Left ventricle myocardium inferior (tissue), 1 donor: ENCODE measurements around the gene SLC35B2. TPM values are rescaled to one million over a fixed set of nuclear protein-coding genes. Genes with fewer than 3 reads are reported as not detected.

Source experiments
- DNase-seq: peaks from one replicate; pipeline ENCODE4 v3.0.0-alpha.2; 2020
- H3K27ac ChIP-seq: fragments of 200-600 bp; replicated peaks from 2 replicates; pipeline ENCODE4 v1.8.0; 2021
- H3K27me3 ChIP-seq: fragments of 200-600 bp; 2 replicates; pipeline ENCODE4 v1.8.0; 2021; ENCODE audit warnings: low read depth
- H3K36me3 ChIP-seq: fragments of 200-600 bp; 2 replicates; pipeline ENCODE4 v1.8.0; 2021
- H3K4me1 ChIP-seq: fragments of 200-600 bp; 2 replicates; pipeline ENCODE4 v1.8.0; 2021
- H3K4me3 ChIP-seq: fragments of 200-600 bp; 2 replicates; pipeline ENCODE4 v1.8.0; 2021; ENCODE audit warnings: mild to moderate bottlenecking, moderate library complexity
- H3K9me3 ChIP-seq: fragments of 200-600 bp; replicated peaks from 2 replicates; pipeline ENCODE4 v1.8.0; 2021
- CTCF ChIP-seq: fragments of 200-600 bp; IDR thresholded peaks from 2 replicates; pipeline ENCODE4 v1.8.0; 2021; ENCODE audit warnings: antibody characterized with exemption, mild to moderate bottlenecking, borderline replicate concordance
- intact Hi-C: fragments of 100-400 bp; cut with micrococcal nuclease; formaldehyde crosslinking; loops from one replicate; pipeline ENCODE4 v1.11.0; 2022
- total RNA-seq: library from RNA; stranded (reverse); fragmentation: NEBNext Ultra II Directional; extraction: Animal tissue kit (Norgen Biotek cat#: 25700); gene quantifications from one replicate; pipeline ENCODE4 v1.2.1, GENCODE V29; 2021
- donor health status: DM: no; HTN: yes; CAD: no; lungs with severe emphysema.

The SLC35B2 gene
- total RNA-seq, 1 donor from 2014 or later = 20.2 TPM

- H3K4me1 ChIP-seq = peaks cover 17% of the 10 kb centered on the region
- intact Hi-C loops = no loop called here
- no peaks in the 10 kb centered on the region for H3K9me3 ChIP-seq
- H3K27ac ChIP-seq = no peak overlapping the region
- no peak for TF ChIP-seq CTCF
- no peak for DNase-seq
- H3K27me3 ChIP-seq = peaks cover 100% of the 10 kb centered on the region
- H3K36me3 ChIP-seq = no peaks in the 10 kb centered on the region
- no peak overlapping the region for H3K4me3 ChIP-seq
Measured at GRCh38 chr6:44272999-44273566, 15.8 kb upstream of the SLC35B2 start.

GRCh38 chr6:44272529-44272928 is 15.2 kb upstream of the SLC35B2 start:
- peaks cover 17% of the 10 kb centered on the region for H3K4me1 ChIP-seq
- TF ChIP-seq CTCF = no peak
- no peak overlapping the region for H3K27ac ChIP-seq
- no peaks in the 10 kb centered on the region for H3K36me3 ChIP-seq
- intact Hi-C loops = no loop called here
- no peaks in the 10 kb centered on the region for H3K9me3 ChIP-seq
- DNase-seq = no peak
- H3K27me3 ChIP-seq = peaks cover 96% of the 10 kb centered on the region
- H3K4me3 ChIP-seq = no peak overlapping the region

- no peak overlapping the region for H3K4me3 ChIP-seq
- DNase-seq = no peak
- intact Hi-C loops = no loop called here
- peaks cover 17% of the 10 kb centered on the region for H3K4me1 ChIP-seq
- no peaks in the 10 kb centered on the region for H3K36me3 ChIP-seq
- TF ChIP-seq CTCF = no peak
- no peak overlapping the region for H3K27ac ChIP-seq
- no peaks in the 10 kb centered on the region for H3K9me3 ChIP-seq
- peaks cover 90% of the 10 kb centered on the region for H3K27me3 ChIP-seq
Measured at GRCh38 chr6:44271914-44272313, 14.6 kb upstream of the SLC35B2 start.

GRCh38 chr6:44271406-44271723 is 14.0 kb upstream of the SLC35B2 start:
- H3K9me3 ChIP-seq = no peaks in the 10 kb centered on the region
- no peak for TF ChIP-seq CTCF
- no peak for DNase-seq
- H3K4me3 ChIP-seq = no peak overlapping the region
- intact Hi-C loops = no loop called here
- H3K27me3 ChIP-seq = peaks cover 84% of the 10 kb centered on the region
- H3K4me1 ChIP-seq = peaks cover 16% of the 10 kb centered on the region
- no peak overlapping the region for H3K27ac ChIP-seq
- no peaks in the 10 kb centered on the region for H3K36me3 ChIP-seq

- H3K27ac ChIP-seq = no peak overlapping the region
- peaks cover 78% of the 10 kb centered on the region for H3K27me3 ChIP-seq
- H3K9me3 ChIP-seq = no peaks in the 10 kb centered on the region
- TF ChIP-seq CTCF = no peak
- peak overlapping the region; percentile 57 for H3K4me3 ChIP-seq
- peaks cover 10% of the 10 kb centered on the region for H3K4me1 ChIP-seq
- no peak for DNase-seq
- intact Hi-C loops = no loop called here
- H3K36me3 ChIP-seq = no peaks in the 10 kb centered on the region
Measured at GRCh38 chr6:44270526-44271405, 13.4 kb upstream of the SLC35B2 start.
